ENCODE results near the gene FBXL16. TPM values are rescaled to one million over a fixed set of nuclear protein-coding genes. Genes with fewer than 3 reads are reported as not detected.

Gene FBXL16
- total and polyA plus RNA-seq, 2 donors (not counting 3 experiments of a cell fraction or from before 2014, with no cell fraction given): 0.07 to 0.22 TPM

GRCh38 chr16:676565-676902 lies 29.1 kb downstream of the FBXL16 start:
- H3K4me2 ChIP-seq (ENCODE audit: insufficient read depth, low read length): no peak overlapping the region
- no peaks in the 10 kb centered on the region for H3K9me1 ChIP-seq (replicated peaks; ENCODE audit: control insufficient read depth, extremely low read depth, insufficient read depth, low read length)
- intact Hi-C loops (cut with micrococcal nuclease): no loop called here
- peaks cover 3 to 17% of the 10 kb centered on the region in 2 experiments for H3K36me3 ChIP-seq (ENCODE audit: control insufficient read depth in 2 of 2, extremely low read depth in 1 of 2, insufficient read depth in 2 of 2, low read length in 2 of 2)
- H4K20me1 ChIP-seq (replicated peaks; ENCODE audit: control insufficient read depth, extremely low read depth, insufficient read depth, low read length): no peaks in the 10 kb centered on the region
- dilution Hi-C loops (cut with MboI; ENCODE audit: extremely low pct_ligation_motif_present, low sequenced_read_pairs): no loop called here
- BruUV-seq (replicated peaks): no TSS peak
- no peaks in the 10 kb centered on the region for H3K9me3 ChIP-seq (replicated peaks; ENCODE audit: control insufficient read depth, insufficient read depth, low read length)
- FAIRE-seq (no peak), DNase-seq (ENCODE audit: low read depth, low spot score) (no peak)
- ChIA-PET POLR2A (no interaction called here), CTCF (interaction anchor here (0.9 to 1.5 kb wide), 4 partner anchors 9 to 97 kb away, joined by 3 to 6 read pairs (median 3); partner anchors contain the start of genes METTL26 and RHOT2)
- peaks cover 8% of the 10 kb centered on the region for H3K4me1 ChIP-seq (ENCODE audit: control insufficient read depth, extremely low read depth, insufficient read depth, low read length)
- no peak overlapping the region for H3K27ac ChIP-seq (ENCODE audit: insufficient read depth, low read depth, low read length)
- TF ChIP-seq JUN (IDR thresholded peaks at IDR 0.05; ENCODE audit: borderline replicate concordance, insufficient read depth, insufficient read length, low read depth): no peak
- TF ChIP-seq POLR2A (IDR thresholded peaks at IDR 0.05; ENCODE audit: low read depth, low read length): no peak
- no peak for TF ChIP-seq GATA2 (IDR thresholded peaks at IDR 0.05; ENCODE audit: insufficient read depth, insufficient read length, low read depth, low read length)
- TF ChIP-seq FOS (IDR thresholded peaks at IDR 0.05; ENCODE audit: borderline replicate concordance, insufficient read depth, low read length): no peak
- no peak for TF ChIP-seq POLR2AphosphoS5 (IDR thresholded peaks at IDR 0.05; ENCODE audit: insufficient read depth, low read depth, low read length)
- no peak for TF ChIP-seq MYC (IDR thresholded peaks at IDR 0.05; ENCODE audit: low read depth, low read length)
- no peak for TF ChIP-seq EZH2 (IDR thresholded peaks at IDR 0.05; ENCODE audit: borderline replicate concordance, low read depth, low read length, severe bottlenecking)
- TF ChIP-seq MAX (IDR thresholded peaks at IDR 0.05; ENCODE audit: insufficient read depth, insufficient read length): no peak
- TF ChIP-seq CTCF (IDR thresholded peaks at IDR 0.05; ENCODE audit: extremely low read depth in 1 of 2, insufficient read depth in 1 of 2, low read depth in 1 of 2, low read length in 2 of 2): no peak
- H2AFZ ChIP-seq (ENCODE audit: low read depth, low read length): no peak overlapping the region
- H3K9ac ChIP-seq (replicated peaks; ENCODE audit: extremely low read depth, insufficient read depth, low read length): no peak overlapping the region
- H3K79me2 ChIP-seq (ENCODE audit: control insufficient read depth, insufficient read depth, low read length): peaks cover 10% of the 10 kb centered on the region
- H3K4me3 ChIP-seq (replicated peaks in 1 of 3; ENCODE audit: insufficient read depth in 1 of 3, low read depth in 1 of 3, low read length in 3 of 3): no peak overlapping the region
- no peaks in the 10 kb centered on the region for H3K27me3 ChIP-seq (ENCODE audit: control insufficient read depth in 2 of 2, insufficient read depth in 2 of 2, low read length in 2 of 2)
